ENCODE results near the gene ZNRF1. TPM values are rescaled to one million over a fixed set of nuclear protein-coding genes. Genes with fewer than 3 reads are reported as not detected.

The ZNRF1 gene
- total and polyA plus RNA-seq, 10 of the 15 experiments (the other 5 are each of a cell fraction or from before 2014, with no cell fraction given), result 5.8 to 25.9 (median 14.3) TPM

- TF ChIP-seq EGR1 (IDR thresholded peaks at IDR 0.05; ENCODE audit: borderline replicate concordance in 1 of 2, low read depth in 2 of 2, low read length in 2 of 2) (peak in 1 of 2 experiments; percentile 96; a peak in 2 of 3 replicates), CHD2 (IDR thresholded peaks at IDR 0.05; ENCODE audit: borderline replicate concordance, low read depth, low read length) (0 out of 2 replicates have a peak, but pooled peaks have one; percentile 51), FOXK2 (IDR thresholded peaks at IDR 0.05) (no peak), ZBED1 (IDR thresholded peaks at IDR 0.05; ENCODE audit: borderline replicate concordance) (no peak), TARDBP (IDR thresholded peaks at IDR 0.05; ENCODE audit: borderline replicate concordance) (no peak), TBL1XR1 (IDR thresholded peaks at IDR 0.05; ENCODE audit: low read depth, low read length) (peak; percentile 95), CUX1 (IDR thresholded peaks at IDR 0.05; ENCODE audit: insufficient replicate concordance, low read depth, low read length) (no peak), PML (IDR thresholded peaks at IDR 0.05; ENCODE audit: low read length) (no peak), ASH2L (IDR thresholded peaks at IDR 0.05; ENCODE audit: borderline replicate concordance, low read depth) (no peak), RCOR1 (conservative IDR thresholded peaks at IDR 0.05; ENCODE audit: low read depth, low read length) (0 out of 2 replicates have a peak, but pooled peaks have one; percentile 23), CREM (IDR thresholded peaks at IDR 0.05; ENCODE audit: low read depth) (no peak), BRCA1 (IDR thresholded peaks at IDR 0.05; ENCODE audit: low read depth, low read length) (no peak), REST (IDR thresholded peaks at IDR 0.05; ENCODE audit: low read depth, low read length) (no peak), NKRF (conservative IDR thresholded peaks at IDR 0.05) (no peak), SREBF2 (IDR thresholded peaks at IDR 0.05; ENCODE audit: low read length) (no peak), SIN3A (IDR thresholded peaks at IDR 0.05; ENCODE audit: low read depth, low read length) (no peak), NBN (IDR thresholded peaks at IDR 0.05) (peak; percentile 89), USF2 (IDR thresholded peaks at IDR 0.05; ENCODE audit: borderline replicate concordance, low read depth, low read length) (no peak), LARP7 (IDR thresholded peaks at IDR 0.05) (no peak; the same call in 1 of the 2 replicates), BCL11A (IDR thresholded peaks at IDR 0.05; ENCODE audit: low read depth, low read length) (no peak; the same call in 1 of the 2 replicates)
Measured at GRCh38 chr16:74998481-74999218, at the start of gene ZNRF1 (continued).

Measured in GM12878 (cell line).